ENCODE data around the gene C12orf60.

DNA sequence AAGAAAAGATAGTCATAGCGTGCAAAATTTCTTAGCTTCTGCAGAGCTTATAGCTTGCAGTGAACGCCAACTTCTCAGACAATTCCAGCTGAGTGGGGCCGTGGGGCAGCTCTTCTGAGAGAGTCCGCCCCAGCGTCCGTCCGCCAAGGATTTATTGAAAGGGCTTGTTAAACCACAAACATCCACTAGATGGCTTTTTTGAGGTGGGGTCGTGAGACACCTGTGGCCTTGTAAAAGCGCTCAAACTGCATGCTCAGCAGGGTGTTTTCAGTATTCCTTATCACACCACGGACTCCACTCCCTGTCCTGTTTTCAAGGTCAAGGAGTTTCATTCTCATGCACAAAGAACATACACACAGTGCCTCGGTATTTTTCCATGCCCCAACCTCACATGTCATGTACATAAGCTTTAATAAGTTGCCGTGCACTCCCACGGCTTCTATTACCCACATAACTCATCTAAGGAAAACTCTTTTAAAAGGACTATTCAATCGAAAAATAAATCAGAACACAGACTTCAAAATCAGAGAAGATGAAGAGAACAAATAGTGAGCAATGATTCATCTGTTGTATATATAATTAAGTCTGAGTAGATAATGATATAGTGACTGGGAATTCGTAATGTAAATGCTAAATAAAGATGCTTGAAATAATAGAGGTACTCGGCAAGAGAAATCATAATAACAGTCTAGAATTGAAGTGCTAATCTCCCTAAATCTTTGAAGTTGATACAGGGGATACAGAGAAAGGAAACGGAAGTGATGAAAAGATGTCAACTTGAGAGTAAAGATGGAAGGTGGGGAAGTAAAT, 46.9 kb upstream of the C12orf60 start:
- TF ChIP-seq CTCF (conservative IDR thresholded peaks at IDR 0.05; ENCODE audit: low read depth, low read length) (peak; percentile 60), EZH2 (IDR thresholded peaks at IDR 0.05; ENCODE audit: borderline replicate concordance, low read depth, low read length, poor library complexity, severe bottlenecking) (no peak)

Data from A673 (cell line).